HG02870 (cell line): Measurements from ENCODE around the gene BEX2.
A peak's percentile ranks its signal among the peaks of the same experiment; 100 is the strongest.
"Not testable (repeated sequence)": the region's sequence is repeated elsewhere in the genome, so short reads cannot be mapped to it uniquely, and the experiment has no call there.

Experiments
- ATAC-seq: cut with Tn5 transposase; IDR thresholded peaks from one replicate; pipeline ENCODE4 v1.9.1; 2021; ENCODE audit warnings: mild to moderate bottlenecking, moderate library complexity; ENCODE audit not compliant: unreplicated experiment

Gene BEX2

DNA sequence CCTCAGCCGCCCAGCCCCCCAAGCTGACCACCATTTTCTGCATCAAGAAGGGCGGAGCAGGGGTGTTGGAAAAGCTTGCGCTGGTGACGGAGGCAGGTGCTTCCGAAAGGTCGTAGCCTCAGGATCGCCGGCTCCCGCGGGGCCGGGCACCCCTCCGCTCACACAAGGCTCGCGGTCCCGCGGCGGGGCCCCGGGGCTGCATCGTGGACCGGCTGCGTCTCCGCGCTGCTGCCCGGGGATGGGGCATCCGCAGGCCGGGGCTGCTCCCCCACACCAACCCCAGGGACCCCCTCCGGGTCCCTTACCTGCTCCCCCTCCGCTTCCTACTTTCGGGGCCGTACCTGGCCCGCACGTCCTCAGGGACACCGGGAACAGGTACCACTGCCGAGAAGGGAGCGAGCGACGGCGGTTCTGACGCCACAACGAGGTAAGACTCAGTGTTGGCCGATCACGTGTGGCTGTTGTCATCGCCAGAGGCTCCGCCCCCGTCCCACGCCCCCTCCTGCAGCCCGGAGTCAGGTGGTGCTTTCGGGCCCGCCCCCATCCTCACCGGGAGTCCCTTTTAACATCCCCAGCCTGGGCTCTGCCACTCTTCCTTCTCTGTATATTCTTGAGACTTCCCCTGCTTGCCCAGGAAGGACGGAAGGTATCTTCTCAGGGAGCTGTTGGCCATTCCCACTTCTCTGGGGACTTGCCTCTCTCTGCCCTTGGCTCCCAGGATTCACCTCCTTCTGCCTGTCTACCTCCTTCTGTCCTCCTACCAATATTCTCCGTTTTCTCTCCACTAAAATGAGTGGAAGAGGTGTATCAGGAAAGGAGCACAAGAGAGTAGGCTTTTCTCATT lies at the start of gene BEX2:
BEX2 (minus strand) TSS at position 436 of the 844 bp plus-strand sequence. CDS start 1,014 bp downstream, outside the sequence.
- peak; percentile 98 for ATAC-seq

DNA sequence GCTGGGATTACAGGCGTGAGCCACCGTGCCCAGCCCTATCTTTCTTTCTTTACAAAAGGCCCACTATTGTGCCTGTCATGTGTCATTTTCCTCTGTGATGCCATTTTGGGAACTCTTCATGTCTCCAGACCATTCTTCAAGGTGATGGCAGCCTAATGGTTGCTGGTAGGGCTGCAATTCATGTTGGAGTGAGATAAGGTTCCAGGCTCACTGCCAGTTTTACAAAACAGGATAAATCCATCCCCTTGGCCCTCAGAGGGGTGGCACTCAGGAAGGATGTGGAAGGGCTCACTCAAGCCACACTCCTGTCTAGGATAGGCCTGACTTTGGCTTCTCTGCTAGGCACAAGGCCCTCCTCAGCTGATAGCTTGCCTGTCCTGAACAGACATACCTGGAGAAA lies 49.3 kb upstream of the BEX2 start:
- ATAC-seq = no peak

DNA sequence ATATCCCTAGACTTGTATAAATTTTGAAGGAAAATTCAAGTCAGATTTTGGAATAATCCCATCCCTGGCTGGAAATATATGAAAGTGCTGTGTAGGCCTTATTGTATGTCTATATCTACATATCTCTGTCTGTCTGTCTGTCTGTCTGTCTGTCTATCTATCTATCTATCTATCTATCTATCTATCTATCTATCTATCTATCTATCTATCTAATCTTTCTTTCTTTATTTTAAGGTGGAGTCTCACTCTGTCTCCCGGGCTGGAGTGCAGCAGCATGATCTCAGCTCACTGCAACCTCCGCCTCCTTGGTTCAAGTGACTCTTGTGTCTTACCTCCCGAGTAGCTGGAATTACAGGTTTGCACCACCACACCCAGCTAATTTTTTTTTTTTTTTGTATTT lies 48.8 kb upstream of the BEX2 start:
- not testable (repeated sequence) for ATAC-seq

DNA sequence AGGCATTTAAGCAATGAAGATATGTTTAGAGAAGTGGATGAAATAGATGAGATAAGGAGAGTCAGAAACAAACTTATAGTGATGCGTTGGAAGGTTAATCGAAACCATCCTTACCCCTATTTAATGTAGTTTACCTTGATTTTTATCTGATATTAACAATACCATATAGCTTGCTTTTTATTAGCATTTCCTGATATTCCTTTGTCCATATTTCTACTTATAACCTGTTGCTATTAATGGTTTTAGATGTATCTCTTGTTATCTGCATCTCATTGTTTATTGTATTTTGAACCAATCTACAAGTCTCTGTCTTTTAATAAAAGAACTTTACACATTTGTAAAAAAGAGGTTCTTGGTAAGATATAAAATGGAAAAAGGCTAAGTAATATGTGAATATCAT lies 47.1 kb upstream of the BEX2 start:
- ATAC-seq = no peak

DNA sequence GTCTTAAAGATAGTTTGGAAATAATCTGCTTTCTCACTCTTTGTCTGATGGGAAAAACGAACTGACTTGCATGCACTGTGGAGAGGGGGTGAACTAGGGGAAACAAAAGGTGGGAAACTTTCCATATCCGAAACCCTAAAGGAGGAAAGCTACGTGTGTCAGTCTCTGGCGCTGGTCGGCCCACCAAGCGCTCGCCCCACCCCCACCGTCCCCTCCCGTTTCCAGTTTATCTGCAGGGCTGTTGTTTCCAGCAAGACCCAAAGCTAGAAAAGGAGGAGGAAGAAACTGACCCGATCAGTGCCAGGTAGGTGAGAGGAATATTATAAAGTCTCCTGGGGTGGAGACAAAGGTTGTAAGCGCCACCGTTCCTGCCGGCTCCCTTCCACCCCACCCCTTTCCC lies 46.1 kb upstream of the BEX2 start:
- no peak for ATAC-seq

DNA sequence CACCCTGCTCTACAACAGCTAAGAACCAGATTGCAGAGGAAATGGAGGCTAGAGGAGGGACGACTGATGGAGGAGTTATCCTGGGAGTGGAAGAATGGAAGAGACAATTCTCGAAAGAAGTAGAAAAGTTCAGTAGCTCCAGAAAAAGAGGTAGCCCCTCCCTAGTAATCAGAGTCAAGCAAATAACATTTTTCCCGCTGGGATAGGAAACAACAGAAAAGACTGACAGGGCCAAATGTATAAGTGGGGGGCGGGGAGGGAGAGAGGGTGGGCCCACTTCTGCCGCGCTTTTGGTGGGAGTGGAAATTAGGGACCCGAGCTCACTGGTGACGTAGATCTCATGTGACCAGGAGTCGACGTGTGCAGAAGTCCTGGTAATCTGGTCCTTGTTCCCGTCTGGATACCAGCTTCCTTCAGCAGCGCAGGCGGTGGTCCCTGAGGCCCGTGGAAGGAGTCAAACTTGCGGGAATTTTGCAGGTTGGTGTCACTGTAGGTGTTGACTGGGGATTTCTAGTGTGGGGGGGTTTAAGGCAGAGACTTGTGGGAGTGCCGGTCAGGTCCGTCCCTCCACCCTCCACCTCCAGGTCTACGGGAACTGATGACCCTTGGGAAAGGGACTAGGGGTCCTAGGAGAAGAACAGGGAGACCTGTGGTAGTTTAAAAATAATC lies 45.5 kb upstream of the BEX2 start, which contains the start of gene TCEAL9:
TCEAL9 (plus strand) TSS at position 377 of the 669 bp plus-strand sequence. CDS start 1,179 bp downstream, outside the sequence.
- no peak for ATAC-seq

DNA sequence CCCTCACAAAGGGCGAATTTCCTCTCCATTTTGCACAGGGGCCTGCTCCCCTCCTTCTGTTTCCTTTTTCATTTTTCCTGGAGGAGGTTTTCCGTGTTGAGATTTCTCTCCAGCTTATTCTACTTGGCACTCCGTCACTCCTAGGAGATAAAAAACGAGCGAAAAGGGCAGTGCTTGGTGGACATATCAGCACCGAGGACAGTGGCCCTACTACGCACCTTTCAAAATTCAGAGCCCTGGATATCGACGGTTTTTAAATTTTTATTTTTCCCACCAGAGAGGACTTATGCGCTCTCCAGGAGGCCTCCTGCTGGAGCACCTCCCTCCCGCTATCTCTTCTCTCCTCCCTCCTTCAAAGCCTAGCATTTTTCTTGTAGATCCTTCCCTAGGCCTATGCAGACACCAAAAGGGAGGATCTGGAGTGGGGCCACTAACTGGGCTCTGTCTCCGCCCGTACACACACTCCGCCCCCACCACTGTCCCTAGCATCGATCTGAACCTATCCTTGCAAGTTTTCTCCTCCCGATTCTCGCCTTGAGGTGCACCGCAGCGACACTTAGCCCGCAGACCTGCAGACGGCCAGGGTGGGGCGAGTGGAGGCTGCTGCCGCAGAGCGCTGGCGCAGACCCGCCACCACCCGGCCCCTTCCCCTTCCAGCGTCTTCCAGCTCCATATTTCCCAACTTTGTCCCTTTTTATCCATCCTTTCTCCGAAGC lies 37.0 kb upstream of the BEX2 start:
- no peak for ATAC-seq

DNA sequence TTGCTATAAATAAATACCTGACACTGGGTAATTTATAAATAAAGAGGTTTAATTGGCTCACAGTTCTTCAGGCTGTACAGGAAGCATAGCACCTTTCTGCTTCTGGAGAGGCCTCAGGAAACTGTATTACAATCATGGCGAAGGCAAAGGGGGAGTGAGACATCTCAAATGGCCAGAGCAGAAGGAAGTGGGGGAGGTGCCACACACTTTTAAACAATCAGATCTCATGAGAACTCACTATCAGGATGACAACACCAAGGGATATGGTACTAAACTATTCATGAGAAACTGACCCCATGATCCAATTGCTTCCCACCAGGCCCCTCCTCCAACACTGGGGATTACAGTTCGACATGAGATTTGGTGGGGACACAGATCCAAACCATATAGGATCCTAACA lies 33.8 kb upstream of the BEX2 start:
- ATAC-seq = no peak

DNA sequence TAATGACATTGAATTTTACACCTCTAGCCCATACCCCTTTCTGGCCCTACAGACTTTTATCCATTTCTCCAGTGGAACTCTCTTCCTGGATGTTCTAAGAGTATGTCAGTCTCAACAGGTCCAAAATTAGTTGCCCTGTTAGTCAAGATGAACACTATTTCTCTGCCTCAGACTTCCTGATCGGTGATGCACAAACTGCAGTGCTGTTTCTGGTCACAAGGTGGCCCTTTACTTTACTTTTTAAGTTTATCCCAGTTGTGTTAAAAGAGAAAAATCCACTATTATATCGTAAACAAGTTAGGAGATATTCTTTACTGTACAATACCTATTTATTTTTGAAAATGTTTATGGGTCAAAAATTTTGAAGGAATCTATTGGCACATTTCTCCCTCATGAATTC lies 32.3 kb upstream of the BEX2 start:
- peak; percentile 75 for ATAC-seq

DNA sequence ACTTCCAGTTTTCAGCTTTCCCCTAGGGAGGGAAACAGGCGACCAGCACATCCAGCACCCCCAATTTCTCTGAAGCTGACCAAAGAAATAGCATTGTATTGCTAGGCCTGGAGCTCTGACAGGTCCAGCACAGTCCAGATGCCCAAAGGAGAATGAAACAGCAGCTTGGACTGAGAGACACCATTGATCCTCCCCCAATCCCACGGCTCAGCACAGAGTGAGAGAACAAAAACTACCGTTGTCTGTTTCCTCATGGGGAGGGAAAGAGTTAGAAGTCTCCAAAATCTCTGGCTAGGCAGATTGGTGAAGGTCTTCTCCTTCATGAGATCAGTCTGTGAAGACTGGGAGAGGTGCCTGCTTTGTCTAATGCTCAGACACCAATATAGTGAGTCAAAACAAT lies 27.9 kb upstream of the BEX2 start:
- ATAC-seq = no peak

DNA sequence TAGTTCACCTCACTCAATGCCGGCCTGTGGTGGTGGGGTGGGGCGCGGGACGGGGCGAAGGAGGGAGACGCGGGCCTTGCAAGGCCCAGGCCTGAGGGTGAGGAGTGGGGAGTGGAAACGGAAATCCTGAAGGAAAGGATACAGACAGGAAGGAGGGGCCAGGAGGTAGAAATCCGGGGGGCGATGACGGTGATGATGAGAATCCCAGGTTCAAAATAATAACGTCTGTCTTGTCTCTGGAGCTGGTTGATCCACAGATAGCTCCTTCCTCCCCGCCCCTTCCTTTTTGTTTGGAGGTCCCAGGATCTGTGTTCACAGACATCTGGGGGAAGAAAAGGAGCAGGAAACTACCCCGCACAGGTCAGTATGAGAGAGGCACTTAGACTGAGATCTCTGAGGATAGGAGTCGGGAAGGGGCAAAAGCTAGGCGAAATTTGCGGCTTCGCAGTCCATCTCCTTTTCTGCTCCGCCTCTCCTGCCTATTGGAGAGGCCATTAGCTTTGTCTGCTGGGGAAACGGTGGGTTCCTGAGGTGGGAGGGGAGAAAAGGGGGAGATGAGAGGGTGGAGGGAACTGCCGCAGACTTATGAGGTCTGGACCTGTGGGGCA lies 20.0 kb upstream of the BEX2 start:
- ATAC-seq = no peak

DNA sequence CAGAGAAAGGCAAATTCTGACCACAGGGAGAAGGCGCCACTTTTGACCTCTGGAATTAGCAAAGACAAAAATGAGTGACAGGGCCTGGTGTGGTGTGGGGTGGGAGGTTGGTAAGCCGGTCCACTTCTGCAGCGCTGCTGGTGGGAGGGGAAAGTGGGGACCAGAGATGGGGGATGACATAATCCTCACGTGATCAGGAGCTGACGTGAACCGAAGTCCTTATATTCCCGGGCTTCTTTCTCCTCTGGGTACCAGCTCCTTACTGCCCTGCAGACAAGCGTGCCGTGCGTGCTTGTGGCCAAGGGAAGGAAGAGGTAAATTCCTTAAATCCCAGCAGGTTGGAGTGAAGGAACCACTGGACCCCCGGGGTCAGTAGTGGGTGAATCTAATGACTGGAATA lies 19.2 kb upstream of the BEX2 start, which contains the start of gene TCEAL7:
TCEAL7 (plus strand) TSS at position 249 of the 400 bp plus-strand sequence. CDS start 1,165 bp downstream, outside the sequence.
- no peak for ATAC-seq

DNA sequence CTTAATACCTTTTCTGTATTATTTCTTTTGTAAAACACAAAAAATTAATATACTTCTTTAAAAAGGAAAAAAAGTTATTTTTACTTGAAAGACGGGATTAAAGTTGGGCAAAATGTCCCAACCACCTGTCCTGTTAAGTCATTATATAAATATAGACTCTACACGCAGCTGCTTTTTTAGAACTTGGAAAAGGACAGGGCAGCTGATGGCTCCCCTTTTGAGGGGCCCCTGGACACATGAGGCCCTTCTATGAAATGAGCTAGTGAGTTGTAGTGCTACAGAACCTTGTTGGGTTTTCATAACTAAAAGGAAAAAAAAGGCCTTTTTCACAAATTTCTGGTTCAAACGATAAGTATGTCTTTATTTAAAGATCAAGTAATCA lies 600 bp upstream of the BEX2 start:
- ATAC-seq = no peak

DNA sequence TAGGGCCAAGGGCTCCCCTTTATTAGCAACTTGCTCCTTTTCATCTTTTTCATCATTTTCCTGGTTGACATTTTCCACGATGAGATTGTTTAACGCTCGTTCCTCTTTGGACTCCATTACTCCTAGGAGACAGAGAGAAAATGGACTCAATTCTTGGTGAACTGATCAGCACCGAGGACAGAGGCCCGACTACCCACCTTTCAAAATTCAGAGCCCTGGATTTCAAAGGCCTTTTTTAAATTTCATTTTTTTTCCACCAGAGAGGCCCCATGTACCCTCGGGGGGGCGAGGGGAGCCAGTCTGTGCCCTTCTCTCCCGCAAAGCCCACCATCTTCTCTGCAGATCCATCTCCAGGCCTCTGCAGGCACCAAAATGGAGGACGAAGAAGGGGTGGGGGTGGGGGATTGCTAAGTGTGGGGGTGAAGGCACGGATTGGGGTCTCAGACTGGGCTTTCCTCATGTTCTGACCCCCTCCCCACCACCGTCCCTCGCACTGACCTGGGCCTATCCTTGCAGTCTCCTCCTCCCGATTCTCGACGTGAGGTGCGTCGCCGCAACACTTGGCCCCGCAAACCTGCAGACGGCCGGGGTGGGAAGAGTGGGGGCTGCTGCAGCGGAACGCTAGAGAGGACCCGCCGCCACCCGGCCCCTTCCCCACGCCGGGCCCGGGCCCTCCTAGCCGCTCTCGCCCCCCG lies 783 bp downstream of the BEX2 start:
- ATAC-seq = no peak

DNA sequence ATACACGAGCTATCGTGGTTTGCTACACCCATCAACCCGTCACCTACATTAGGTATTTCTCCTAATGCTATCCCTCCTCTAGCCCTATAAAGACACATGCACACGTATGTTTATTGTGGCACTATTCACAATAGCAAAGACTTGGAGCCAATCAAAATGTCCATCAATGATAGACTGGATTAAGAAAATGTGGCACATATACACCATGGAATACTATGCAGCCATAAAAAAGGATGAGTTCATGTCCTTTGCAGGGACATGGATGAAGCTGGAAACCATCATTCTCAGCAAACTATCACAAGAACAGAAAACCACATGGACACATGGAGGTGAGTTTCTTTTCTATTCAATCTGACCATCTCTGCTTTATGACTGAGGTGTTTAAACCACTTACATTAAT lies 5.1 kb downstream of the BEX2 start:
- ATAC-seq = not testable (repeated sequence)

DNA sequence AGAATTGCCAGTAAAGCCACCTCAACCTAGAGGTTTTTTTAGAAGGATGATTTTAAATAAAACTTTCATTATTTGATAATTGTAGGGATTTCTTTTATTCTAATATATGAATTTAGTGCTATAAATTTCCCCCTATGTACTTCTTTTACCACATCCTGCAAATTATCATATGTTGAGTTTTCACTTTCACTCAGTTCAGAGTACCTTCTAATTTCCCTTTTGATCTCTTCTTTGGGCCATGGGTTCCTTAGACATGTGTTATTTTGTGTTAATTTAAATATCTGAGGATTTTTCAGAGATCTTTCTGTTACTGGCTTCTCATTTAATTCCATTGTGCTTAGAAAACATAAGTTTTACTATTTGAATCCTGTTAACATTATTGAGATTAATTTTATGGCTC lies 6.1 kb downstream of the BEX2 start:
- no peak for ATAC-seq

DNA sequence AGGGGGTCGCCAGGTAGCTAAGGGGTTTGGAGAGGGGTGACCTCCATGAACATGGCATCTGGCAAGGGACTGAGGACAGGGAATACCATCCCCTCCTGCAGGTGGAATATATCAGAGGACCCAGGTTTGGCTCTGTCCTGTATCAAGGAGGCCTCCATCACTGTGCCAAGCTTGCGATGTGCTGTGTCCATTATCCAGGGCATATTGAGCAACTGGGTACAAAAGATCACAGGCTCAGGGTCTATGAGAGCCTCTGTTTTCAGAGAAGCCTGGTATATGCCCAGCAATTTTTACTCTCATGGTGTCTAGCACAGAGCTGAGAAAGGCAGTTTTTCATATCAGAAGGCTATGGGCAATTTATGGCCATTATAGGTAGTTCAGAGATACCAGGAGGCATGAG lies 17.7 kb downstream of the BEX2 start:
- no peak for ATAC-seq

DNA sequence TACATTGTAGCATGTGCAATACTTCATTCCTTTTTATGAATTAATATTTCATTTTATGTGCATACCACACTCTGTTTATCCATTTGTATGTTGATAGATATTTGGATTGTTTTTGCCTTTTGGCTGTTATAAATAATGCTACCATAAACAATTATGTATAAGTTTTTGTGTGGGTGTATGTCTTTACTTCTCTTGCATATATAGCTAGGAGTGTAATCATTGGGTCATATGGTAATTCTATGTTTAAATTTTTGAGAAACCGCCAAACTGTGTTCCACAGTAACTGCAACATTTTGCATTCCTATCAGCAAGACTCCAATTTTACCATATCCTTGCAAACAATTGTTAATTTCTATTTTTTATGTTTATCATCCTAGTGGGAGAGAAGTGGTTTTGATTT lies 31.2 kb downstream of the BEX2 start:
- no peak for ATAC-seq

DNA sequence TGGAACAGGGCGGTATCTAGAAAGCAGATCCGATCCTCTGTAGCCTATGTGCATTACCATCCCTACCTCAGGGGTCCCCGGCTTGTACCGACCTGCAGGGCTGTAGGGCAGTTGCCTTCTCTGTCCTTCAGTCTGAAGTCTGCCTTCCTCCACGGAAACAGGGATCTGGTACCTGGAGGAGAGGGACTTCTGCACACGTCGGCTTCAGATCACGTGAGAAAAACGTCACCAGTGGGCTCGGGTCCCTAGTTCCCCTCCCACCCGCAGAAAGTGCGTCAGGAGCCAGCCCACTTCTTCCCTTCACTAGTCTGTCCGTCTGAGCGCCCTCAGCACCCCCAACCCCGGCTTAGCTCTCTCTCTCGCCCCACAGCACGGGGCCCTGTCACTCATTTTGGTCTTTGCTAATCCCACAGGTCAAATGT lies 34.2 kb downstream of the BEX2 start, which contains the start of gene TCEAL5:
TCEAL5 (minus strand) TSS at position 170 of the 422 bp plus-strand sequence. CDS start 2,187 bp downstream, outside the sequence.
- no peak for ATAC-seq

DNA sequence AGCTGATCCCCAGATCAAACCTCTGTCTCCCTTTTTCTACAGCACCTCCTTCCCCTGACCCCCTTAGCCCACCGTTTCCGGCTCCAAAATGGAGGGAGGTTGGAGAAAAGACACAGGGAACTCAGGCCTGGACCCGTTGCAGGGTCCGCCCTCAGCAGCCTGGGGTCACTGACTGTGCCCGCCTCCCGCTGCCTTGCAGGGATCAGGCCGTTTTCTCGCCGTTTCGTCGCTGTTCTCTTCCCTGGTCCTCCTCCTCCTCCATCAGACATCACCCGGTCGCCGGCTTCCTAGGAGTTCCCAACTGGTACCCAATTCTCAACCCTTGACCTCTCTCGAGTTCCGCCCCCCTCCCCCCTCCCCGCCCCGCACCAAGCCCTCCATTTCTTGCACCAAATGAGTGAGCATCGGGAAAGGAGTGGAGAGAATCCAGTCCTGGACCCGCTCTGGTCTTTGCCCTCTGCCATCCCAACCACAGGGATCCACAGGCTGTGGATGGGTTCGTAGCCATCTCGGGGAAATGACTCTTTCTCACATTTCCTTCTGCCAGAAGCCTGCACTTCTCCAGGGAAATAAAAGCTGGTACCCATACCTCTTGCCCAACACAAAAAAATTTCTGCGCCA lies 34.7 kb downstream of the BEX2 start:
- ATAC-seq = no peak
